Epithelial cell of proximal tubule (primary cell): ENCODE data around the gene PDE6A. TPM values are rescaled to one million over a fixed set of nuclear protein-coding genes. Genes with fewer than 3 reads are reported as not detected.
A peak's percentile ranks its signal among the peaks of the same experiment; 100 is the strongest.

Source experiments
- DNase-seq: peaks from one replicate; pipeline ENCODE4 v3.0.0-alpha.2; 2011; ENCODE audit warnings: low read depth
- H3K4me3 ChIP-seq: 2 replicates; pipeline ENCODE4 v1.5.1; 2011; ENCODE audit warnings: low read depth, mild to moderate bottlenecking, low read length
- total RNA-seq: library from RNA; depleted of rRNA; stranded (reverse); fragments of >200 nt; gene quantifications from 2 replicates; pipeline ENCODE4 v1.2.3, GENCODE V29; 2015
- TF ChIP-seq, protein P1 (sequence below): conservative IDR thresholded peaks from 2 replicates; pipeline ENCODE4 v1.5.1; 2012; ENCODE audit warnings: low read depth, mild to moderate bottlenecking, low read length

The PDE6A gene
- total RNA-seq, 1 donor from 2014 or later = not detected

DNA sequence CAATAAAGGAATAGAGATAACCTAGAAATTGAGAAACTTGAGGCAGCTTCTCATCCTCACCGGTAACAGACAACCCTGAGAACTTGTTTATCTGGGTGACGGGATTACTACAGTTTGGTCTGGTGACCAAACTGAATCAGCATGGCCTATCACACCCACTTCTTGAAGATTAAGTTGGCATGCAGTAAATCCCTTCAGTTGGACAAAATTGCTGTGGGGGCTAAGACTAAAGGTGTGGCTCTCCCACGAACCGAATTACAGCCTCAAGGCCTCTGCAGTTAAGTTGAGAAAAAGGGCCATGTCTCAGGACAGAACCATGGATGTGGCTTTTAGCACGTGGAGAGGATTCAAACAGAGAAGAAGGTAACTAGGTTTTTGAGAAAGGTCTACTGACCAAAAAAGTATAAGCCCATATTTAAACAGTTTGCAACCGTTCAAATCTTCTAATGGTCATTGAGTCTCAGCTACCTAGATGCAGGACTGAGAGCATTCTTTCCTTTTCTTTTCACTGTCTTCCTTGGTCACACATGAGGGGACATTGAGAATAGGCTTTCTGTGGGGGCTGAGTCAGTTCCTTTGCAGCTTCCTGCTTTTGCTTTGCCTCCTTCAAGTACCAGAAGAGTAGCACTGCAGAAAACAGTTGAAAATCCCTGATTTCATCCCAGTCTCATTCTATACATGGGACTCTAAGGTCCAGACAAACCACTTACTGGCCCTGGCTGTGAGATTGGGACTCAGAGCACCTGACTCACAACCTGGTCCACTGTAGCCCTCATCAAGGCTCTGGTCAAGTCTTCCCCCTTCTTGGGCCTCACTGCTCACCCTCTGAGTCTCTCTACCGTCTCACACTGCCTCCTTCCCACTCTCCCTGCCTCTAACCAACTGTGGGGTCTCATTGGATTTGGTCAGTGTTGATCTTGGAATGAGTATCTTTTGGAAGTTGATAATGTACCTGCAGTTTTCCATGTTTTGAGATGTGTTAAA is 30.9 kb downstream of the PDE6A start:
- no peak overlapping the region for H3K4me3 ChIP-seq
- no peak for DNase-seq
- TF ChIP-seq, protein P1, sequence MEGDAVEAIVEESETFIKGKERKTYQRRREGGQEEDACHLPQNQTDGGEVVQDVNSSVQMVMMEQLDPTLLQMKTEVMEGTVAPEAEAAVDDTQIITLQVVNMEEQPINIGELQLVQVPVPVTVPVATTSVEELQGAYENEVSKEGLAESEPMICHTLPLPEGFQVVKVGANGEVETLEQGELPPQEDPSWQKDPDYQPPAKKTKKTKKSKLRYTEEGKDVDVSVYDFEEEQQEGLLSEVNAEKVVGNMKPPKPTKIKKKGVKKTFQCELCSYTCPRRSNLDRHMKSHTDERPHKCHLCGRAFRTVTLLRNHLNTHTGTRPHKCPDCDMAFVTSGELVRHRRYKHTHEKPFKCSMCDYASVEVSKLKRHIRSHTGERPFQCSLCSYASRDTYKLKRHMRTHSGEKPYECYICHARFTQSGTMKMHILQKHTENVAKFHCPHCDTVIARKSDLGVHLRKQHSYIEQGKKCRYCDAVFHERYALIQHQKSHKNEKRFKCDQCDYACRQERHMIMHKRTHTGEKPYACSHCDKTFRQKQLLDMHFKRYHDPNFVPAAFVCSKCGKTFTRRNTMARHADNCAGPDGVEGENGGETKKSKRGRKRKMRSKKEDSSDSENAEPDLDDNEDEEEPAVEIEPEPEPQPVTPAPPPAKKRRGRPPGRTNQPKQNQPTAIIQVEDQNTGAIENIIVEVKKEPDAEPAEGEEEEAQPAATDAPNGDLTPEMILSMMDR = no peak

DNA sequence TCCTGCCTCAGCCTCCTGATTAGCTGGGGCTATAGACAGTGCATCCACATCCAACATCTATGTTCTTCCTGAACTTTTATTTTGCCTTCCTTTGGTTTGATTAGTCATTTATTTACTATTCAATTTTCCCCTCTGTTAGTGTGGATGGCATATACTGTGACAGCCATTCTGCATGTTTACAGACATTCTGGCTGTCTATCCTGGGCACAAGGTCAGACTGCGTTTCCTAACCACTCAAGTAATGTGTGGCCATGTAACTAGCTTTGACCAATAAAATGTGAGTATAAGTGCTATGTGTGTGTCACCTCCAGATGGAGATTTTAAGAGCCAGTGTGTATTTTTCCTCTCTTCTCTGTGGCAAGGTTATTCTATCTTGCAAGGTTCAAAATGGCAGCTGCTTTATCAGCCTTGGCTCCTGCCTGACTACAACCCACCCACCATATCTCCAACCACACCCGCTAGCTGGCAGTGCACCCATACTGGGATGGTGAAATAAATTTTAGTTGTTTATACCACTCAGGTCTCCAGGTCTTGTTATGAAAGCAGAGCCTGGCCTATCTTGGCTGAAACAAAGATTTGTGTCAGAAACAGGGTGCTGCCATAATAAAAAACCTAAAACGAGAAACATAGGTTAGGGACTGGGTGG is 32.2 kb downstream of the PDE6A start:
- TF ChIP-seq, protein P1 = no peak
- no peak for DNase-seq
- no peak overlapping the region for H3K4me3 ChIP-seq

DNA sequence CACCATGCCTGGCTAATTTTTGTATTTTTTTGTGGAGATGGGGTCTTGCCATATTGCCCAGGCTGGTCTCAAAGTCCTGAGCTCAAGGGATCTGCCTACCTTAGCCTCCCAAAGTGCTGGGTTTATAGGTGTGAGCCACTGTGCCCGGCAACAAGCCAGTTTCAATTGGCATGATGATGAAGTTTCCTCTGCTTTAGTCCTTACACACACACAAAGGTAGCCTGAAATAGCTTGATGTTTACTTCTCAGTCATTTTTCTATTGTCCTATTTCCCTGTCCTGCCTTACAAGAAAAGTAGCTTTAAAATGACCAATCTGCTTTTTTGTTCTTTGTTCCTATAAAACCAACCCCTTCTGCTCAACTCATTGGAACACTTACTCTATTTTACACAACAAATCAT is 33.6 kb downstream of the PDE6A start:
- no peak for DNase-seq
- TF ChIP-seq, protein P1 = no peak
- no peak overlapping the region for H3K4me3 ChIP-seq

DNA sequence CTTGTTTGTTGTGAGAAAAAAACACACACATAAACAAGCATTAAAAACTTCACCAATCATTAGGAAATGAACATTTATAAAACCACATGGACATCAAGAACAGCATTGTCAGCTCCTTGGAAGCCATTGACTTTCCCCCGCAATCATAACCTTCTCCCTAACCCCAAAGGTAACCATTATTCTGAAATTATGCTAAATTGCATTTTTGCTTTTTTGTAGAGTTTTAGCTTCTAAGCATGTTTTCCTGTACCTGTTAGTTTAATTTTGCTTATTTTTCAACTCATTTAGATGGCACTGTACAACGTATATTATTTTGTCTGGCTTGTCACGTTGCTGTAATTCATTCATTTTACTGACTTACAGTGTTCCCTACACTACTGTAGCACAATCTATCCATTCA is 36.8 kb downstream of the PDE6A start:
- TF ChIP-seq, protein P1 = no peak
- H3K4me3 ChIP-seq = no peak overlapping the region
- DNase-seq = no peak

DNA sequence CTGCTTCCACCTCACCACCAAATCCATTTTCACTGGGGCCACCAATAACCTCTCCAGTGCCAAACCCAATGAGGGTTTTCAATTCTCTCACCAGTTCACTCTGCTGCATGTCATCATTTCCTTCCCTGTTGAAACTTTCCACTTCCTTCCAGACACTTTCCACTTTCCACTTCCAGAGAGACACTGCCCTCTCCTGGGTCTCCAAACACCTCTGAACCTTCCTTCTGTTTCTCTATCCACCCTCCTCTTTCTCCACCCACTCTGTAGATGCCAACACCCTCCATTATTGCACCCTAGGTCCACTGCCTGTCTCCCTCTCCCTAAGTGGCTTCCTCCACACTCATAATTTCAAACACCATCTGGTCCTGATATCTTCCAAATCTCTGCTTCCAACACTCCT is 39.6 kb downstream of the PDE6A start:
- H3K4me3 ChIP-seq = no peak overlapping the region
- TF ChIP-seq, protein P1 = peak; percentile 18
- no peak for DNase-seq

DNA sequence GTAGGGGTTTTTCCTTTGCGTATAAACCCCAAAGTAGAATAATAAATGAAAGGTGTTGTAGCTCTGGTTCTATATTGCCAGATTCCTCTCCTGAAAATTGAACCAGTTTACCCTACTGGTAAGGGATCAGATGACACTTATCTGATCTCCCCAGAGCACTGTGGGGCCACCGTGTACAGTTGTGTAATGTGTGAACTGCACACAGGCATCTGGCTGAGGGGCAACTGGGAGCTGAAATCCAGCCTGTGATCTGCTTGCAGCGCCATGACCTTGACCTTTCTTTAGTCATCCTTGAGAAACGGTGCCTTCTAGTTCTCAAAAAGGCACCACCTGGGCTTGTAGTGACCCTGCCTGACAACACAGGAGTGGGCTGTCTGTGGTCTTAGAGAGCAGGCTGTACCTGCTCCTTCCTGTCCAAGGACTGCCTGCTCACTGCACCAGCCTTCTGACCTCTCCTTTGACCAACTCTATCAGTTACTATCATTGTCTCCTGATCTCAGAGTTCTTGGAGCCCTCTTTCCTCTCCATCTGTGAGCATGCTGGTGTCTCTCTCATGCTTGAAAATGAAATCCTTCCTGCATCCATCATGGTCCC is 40.2 kb downstream of the PDE6A start:
- H3K4me3 ChIP-seq = no peak overlapping the region
- TF ChIP-seq, protein P1 = peak; percentile 9
- DNase-seq = no peak
